GM11168 (cell line): ENCODE data around the gene LANCL2.

ENCODE experiments used
- in situ Hi-C: fragments of 300-500 bp; cut with MboI; formaldehyde crosslinking; loops from one replicate; pipeline ENCODE4 v1.12.0; 2022; ENCODE audit warnings: low sequenced_read_pairs; ENCODE audit not compliant: unreplicated experiment

The LANCL2 gene

DNA sequence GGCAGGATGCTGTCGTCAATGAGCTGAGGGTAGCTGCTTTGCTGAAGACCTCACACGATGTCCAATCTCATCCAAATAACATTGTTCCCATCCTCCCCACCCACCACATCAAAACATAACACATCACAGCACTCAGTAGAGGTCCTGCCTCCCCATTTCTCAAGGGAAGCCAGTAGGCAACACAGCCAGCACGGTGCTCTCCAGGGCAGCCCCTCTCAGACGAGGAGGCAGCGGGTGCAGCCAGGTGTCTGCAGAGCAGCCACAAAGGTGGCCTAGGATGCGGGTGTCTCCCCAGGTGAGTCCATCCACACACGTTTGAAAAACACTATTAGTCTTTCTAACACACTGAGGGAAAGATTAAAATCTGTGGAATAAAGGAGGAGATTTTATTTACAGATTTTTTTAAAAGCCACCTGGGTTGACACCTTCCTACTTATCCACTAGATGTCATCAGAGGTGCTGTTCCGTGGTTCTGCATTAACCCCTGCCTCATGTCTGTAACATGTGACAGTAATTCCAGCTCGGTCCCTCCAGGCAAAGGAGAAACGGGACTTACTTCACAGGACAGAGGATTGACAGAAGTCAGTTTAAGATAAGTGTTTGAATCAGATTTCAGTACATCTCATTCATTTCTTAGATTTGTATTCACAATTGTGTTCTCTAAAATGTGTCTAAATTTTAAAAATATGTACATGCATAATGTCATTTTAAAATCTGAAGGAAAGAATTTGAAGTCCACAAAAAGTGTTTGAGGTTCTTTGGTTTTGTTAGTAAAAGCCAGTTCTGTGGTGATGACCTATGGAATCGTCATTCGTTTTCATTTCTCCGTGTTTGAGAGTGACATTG, 68.0 kb downstream of the LANCL2 start:
- in situ Hi-C loops: no loop called here

DNA sequence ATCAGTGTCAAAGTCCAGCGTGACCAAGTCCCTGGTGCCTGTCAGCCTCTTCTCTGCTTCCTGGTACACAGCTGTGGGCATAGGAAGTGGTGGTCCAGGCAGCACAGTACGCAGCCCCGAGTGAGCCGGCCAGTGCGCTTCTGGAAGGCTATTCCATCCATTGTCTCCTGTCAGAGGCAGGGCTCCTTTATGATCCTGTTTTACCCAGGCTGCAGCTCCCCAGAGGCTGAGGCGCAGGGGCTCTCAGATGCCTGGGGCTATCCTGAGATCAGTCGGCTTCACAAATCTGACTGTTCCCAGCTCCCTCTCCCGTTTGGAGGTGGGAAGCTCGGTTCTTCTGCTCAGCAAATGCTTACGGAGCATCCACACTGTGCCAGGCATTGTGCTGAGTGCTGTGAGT, 70.3 kb downstream of the LANCL2 start:
- in situ Hi-C loops: no loop called here

DNA sequence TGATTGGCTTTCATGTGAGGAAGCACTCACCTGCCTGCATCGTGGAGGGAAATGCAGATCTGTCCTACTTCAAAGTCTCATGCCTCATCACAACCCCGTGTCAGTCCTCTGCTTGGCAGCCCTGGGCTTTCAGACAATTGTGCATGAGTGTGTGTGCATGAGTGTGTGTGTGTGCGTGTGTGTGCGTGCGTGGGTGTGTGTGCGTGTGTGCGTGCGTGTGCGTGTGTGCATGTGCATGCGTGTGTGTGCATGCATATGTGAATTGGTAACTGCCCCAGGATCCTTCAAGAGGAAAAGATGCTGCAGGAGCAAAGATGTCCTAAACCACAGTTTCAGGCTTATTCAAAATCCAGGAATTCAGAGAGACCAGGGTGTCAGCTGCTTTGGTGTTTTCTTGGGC, 71.3 kb downstream of the LANCL2 start:
- in situ Hi-C loops: no loop called here

DNA sequence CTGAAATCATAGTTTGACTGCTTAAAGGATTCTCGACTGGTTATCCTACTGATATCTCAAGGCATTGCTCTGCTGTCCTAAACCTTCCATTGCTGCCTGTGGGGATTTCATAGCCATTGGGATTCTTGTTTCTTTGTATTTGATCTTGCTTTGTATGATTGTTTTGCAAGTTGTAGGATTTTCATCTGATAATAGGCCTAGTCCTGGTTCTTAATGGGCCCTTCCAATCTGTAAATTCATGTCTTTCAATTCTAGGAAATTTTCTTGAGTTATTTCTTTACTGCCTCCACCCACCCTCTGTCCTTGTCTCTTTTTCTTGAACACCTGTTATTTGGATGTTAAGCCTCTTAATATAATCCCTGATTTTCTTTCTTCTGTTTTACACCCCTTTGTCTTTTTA, 72.2 kb downstream of the LANCL2 start:
- in situ Hi-C loops: no loop called here

DNA sequence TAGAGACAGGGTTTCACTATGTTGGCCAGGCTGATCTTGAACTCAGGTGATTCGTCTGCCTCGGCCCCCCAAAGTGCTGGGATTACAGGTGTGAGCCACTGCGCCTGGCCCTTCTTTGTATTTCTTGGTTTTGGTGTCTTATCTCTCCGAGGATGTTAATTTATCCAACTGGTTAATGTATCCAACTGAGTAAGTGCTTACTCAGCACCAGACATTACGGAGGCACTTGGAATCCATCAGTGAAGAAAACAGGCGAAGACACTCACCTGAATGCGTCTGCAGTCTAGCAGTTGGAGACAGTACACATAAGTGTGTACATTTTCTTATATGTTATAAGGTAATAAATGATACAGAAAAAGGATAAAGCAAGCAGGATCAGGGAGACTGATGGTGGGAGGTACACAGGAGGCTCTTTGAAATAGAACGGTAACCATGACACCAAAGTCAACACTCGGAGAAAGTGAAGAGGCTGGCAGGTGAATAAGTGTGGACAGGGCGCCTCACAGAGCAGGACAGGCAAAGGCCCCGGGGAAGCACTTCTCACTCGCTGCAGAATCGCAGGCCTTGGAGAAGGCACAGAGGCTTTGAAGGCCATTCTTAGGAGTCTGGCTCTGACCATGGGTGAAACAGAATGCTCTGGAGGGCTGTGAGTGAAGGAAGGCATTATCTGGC, 73.1 kb downstream of the LANCL2 start:
- in situ Hi-C loops: no loop called here

DNA sequence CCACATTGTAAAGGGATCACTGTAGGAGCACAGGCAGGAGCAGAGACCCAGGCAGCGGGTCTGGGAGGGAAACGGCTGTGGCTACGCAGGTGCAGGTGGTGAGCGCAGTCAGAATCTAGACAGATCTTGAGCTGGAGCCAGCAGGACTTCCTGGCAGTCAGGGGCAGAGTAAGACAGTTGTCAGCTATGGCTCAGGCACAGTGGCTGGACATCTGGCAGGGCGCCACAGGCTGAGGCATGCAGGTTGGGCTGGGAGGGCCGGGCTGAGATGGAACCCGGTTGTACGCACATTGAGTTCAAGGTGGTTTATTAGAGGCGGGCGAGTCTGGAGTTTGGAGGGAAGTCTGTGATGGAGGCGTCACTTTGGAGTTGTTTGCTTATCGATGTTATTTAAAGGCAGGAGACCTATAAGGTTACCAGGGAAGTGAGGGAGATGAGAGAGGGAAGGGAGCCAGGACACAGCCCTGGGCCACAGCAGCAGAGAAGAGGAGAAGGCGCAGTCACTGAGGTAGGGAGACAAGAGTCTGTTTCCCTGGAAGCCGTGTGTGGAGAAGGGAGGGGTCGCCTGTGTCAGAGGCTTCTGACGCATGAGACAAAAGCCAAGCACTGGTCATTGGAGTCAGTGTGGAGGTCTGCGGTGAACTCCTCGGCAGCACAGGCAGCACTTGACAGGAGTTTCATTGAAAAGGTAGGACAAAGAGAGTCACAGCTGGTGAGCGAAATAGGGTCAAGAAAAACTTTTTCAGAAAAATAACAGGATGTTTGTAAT, 73.8 kb downstream of the LANCL2 start:
- in situ Hi-C loops: no loop called here

DNA sequence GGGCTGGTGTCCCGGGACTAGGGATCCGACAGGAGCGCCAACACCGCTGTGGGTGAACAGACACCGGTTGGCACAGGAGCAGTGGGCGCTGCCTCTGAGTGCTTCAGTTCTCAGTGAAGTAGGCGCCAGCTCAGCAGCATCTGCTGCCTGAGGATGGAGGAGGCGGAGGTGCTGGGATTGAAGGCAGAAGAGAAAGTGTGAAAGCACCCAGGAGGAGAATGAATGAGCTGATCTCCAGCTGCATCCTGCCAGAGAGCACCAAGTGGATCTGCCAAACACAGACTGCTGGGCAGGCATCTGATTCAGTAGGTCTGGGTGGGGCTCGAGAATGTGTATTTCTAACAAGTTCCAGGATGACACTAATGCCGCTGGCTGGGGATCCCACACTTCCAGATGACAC, 74.5 kb downstream of the LANCL2 start:
- in situ Hi-C loops: no loop called here

DNA sequence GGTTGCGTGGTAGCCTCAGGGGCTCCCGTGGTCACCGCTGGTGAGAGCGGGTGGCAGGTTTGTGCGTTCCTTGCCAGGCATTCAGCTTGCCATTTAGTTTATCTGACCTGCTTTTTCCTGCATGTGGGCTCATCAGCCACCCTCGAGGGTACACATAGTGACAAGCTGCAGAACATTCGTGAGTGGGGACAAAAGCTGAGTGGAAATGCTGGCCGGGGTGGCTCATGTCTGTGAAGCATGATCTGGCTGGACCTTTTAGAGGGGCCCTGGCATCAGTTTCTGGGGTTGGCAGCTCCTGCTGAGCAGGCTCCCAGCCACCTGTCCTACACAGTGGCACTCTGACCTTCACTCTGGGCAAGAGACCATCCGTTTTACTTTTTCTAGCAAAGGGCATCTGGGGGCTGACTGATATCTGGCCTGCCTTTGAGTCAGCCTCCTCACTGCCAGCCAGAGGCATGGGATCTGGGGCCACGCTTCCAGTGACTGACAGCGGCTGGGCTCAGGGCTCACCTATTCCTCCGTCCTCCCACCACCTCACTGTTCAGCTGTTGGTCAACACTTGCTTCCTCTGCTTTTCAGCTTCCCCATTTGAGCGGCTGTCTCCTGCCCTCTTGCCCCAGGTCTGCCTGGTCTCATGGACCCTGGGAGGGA, 75.0 kb downstream of the LANCL2 start:
- in situ Hi-C loops: no loop called here

DNA sequence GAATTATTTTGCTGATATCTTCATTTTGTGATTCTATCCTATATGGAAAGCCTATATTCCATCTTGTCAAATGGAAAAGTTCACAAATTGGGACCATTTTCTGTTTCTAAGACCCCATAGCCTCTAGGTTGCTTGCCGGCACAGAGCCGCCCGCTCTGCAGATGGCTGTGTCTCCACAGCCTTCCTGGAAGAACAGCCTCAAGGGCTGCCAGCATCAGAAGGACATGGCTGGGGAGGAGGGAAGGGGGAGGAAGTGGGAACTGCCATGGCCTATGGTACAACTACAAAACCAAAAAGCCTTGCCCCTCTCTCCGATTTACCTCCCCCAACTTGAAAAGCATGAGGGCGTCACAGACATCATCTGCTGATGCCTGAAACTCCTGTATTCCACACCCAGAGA, 75.9 kb downstream of the LANCL2 start:
- in situ Hi-C loops: no loop called here

DNA sequence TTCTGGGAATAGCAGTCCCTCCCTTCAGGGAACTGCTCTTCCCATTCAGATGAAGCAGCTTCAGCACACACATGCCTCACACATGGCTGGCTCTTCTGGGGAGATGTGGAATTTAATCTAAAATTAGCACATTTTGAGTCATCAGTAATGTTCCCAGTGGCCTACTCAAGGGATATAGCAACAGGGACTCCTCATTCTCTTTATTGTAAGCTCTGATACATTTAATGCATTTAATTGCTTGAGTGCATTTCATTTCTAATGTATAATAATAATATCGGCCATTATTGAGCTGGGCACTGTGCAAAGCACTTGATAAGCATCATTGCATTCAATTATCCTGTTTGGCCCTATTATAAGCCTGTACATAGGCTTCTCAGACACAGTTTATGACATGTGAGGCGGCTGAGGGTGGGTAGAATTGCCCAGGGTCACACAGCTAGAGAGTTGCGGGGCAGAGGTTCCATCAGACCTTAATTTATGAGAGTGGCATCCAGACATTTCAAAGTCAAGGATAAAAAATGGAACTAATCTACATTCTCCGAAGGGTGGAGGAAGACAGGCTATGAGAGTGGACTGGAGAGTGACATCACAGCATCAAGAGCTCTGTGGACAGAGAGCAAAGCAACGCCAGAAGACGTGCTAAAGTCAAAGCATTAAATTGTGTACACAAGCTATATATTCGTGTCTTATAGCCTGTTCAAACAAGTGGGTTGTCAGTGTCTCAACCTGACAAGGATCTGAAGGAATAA, 76.8 kb downstream of the LANCL2 start:
- in situ Hi-C loops: no loop called here

DNA sequence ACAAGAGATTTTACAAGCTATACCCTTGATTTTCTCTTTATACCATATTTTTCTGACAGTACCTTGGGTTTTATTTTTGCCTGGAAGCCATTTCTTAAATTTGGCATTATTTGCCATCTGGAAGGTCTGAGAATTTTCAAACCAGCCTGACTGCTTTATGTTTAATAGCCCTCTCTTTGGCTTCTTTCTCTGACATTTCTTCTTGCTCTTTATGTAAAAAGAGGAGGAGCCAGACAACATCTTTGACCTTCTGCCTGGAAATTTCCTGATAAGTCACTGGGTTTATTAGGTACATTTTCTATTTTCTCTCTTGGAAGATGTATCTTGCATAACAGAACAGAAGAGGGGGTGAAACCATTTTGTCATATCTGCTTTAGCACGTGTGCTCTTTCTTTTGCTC, 79.6 kb downstream of the LANCL2 start:
- in situ Hi-C loops: no loop called here

DNA sequence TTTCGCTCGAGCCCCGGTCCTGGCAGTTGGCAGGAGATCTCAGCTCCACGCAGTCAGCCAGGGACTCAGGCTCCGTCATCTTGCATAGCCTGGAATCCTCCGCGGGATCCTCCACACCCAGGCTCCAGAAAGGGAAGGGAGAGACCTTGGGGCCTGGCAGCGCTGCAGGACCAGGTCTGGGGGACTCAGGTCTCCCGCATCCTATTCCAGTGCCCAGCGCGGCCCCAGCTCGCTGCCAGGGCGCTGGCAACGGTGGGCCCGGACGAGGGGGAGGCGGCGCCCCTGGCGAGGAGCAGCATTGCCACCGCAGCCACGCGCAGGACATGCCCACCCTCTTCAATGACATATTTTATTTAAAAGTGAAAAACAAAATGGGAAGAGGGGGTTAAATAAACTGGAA, 83.4 kb downstream of the LANCL2 start:
- in situ Hi-C loops: no loop called here

DNA sequence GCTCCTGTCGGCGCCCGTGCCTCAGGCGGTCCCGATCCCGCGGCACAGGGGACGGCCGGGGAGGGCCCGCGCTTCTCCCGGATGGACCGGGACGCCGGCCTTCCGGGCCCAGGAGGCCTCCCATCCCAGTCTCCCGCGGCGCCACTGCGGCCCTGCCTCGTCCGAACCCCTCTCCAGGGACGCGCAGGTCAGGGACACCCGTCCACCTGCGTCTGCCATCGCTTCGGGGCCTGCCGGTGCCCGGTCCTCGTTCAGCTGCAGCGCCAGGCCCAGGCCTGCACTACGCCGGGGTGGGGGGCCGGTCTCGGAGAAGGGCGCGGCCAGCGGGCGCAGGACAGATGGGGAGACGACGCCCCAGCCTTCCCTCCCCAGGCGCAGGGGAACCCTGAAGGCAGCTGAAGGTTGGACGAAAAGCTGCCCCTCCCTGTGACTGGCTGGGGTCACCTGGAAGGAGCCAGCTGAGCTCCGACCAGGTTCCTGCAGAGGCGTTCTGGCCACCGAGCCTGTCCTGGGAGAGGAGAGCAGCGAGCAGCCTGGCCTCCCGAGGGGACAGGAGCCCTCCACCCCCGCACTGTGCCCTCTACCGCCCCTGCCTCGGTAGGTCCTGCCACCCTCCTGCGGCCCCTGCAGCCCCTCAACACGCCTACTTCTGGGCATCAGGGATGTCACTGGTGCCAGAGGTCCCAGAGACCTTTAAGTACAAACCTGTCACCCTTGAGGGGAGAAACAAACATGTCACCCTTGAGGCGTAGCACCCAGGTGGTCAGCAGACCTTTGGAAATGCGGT, 84.3 kb downstream of the LANCL2 start:
- in situ Hi-C loops: no loop called here

DNA sequence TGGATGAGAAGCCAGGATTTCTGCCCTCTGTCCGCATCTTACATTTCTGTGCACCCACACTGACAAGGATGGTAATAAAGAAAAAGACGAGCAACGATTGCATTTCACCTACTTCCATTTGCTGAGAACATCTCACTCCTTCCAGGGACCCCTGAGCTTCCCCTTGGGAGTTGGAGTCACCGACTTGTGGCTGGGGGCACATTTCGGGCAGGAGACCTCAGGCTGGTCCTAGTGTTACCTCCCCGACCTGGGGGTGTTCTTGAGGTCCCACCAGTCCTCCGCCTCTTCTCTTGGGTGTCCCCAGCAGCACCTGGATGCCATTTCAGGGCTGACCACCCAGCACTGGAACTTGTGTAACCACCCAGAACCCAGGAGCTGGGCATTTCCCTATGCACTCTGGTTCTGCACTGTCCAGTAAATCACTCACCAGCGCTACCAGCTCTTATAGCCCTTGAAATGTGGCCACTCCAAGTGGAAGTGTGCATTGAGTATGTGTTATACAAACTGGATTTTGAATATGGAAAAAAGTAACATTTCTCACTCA, 84.9 kb downstream of the LANCL2 start:
- in situ Hi-C loops: no loop called here

DNA sequence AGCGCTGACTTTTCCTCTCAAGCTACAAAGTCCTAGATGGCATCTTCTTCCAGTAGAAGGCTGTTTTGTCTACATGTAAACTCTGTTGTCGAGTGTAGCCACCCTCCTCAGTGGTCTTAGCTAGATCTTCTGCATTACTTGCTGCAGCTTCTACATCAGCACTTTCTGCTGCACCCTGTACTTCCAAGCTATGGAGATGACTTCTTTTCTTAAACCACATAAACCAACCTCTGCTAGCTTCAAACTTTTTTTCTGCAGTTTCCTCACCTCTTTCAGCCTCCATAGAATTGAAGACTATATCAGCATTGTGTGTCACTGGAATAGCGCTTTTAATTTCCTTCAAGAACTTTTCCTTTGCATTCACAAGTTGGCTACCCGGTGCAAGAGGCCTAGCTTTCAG, 87.8 kb downstream of the LANCL2 start:
- in situ Hi-C loops: no loop called here

DNA sequence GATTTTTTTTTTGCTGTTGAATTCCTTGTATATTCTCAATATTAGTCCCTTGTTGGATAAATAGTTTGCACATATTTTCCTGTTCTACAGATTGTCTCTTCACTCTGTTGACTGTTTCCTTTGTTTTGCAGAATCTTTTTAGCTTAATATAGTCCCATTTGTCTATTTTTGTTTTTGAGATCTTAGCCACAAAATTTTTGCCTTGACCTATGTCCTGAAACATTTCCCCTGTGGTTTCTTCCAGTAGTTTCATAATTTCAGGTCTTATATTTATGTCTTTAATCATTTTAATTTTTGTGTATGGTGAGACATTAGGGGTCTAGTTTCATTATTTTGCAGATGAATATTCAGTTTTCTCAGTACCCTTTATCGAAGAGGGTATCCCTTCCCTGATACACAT, 92.7 kb downstream of the LANCL2 start:
- in situ Hi-C loops: no loop called here

DNA sequence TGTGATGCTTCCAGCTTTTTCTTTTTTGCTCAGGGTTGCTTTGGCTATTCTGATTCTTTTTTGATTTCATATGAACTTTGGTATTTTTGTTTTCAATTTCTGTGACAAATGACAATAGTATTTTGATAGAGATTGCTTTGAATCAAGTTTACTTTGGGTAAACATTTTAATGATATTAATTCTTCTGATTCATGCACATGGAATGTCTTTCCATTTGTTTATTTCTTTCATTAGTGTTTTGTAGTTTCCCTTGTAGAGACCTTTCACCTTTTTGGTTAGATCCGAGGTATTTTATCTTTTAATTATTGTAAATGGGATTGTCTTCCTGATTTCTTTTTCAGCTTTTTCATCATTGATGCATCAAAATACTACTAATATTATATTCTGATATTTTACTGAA, 93.2 kb downstream of the LANCL2 start:
- in situ Hi-C loops: no loop called here

DNA sequence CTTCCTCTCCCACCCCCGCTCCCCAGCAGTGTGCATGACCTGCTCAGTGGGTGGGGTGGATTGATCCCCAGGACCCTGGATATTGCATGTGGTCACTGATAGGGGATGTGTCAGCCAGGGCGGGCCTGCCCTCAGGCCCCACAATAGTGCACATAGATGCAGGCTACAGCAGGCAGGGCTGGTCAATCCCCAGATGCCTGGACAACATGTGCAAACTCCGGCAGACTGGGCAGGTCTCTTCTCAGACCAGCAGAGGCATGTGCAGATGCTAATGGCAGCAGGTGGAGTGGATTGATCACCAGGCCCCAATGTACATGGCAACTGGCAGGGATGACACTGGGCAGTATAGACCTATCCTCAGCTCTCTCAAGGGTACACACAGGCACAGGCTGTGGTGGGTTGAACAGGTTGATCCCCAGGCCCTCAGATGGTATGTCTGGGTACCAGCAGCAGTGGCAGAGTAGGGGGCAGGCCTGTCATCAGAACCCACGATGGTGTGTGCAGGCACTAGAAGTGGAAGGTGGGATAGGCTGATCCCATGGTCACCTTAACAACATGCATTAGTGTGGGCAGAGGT, 98.6 kb downstream of the LANCL2 start:
- in situ Hi-C loops: no loop called here

DNA sequence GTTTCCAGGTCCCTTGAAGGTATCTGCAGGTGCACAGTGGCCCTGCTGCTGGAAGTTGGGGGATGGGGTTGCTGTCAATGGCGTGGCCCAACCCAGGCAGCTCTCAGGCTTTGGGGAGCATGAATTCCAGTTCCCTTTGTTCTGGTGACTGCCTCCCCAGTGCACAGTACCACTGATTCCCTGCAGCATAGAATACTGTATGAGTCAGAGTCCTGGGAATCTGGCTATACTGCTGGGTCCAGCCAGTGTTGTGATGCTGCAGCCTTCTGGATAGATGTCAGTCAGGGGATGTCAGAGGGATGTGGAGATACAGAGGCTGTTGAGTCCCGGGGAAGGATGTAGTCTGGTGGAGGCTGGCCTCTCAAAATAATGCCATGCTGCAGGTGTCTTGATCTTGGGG, 99.3 kb downstream of the LANCL2 start:
- in situ Hi-C loops: no loop called here
